HG03196 (cell line): ENCODE data around the gene DAW1.

Experiments used
- ATAC-seq: cut with Tn5 transposase; IDR thresholded peaks from one replicate; pipeline ENCODE4 v1.9.1; 2021; ENCODE audit not compliant: unreplicated experiment

DAW1 gene

DNA sequence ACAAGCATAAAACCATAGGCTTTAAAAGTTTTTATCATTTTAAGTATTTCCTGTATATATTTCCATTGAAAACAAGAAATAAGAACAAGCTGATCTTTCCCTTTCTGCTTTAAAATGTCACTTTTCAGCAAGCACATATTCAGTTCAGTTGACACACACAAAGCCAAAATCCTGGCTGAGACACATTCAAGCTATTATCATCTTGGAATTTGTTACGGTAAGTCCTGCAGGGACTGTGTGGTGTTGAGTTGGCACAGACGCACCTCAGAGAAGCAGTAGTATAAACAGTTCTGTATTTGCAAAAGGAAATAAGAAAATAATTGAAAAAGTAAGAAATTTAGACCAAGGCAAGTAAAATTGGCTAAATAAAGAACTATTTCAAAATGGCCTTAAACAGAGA, 10.4 kb upstream of the DAW1 start:
- ATAC-seq: no peak

DNA sequence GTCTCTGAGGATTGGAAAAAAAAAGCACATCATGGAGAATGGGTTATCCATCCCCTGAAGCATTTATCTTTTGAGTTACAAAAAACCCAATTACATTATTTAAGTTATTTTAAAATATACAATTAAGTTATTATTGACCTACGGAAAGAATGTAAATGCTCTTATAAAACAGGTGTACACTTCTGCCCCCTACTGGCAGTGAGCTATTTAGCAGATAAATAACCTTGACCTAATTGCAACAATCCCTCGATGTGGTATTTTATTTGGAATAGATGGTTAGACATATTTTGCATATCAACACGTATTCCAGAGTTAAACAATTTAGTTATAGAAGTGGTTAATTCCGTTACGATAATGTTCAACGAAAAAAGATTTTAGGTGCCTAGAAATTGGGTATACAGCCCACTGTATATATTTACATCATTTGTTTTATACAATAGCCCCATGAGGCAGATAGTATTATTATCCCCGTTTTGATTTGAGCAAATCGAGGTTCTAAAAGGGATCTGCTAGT, 9.1 kb upstream of the DAW1 start:
- no peak for ATAC-seq

DNA sequence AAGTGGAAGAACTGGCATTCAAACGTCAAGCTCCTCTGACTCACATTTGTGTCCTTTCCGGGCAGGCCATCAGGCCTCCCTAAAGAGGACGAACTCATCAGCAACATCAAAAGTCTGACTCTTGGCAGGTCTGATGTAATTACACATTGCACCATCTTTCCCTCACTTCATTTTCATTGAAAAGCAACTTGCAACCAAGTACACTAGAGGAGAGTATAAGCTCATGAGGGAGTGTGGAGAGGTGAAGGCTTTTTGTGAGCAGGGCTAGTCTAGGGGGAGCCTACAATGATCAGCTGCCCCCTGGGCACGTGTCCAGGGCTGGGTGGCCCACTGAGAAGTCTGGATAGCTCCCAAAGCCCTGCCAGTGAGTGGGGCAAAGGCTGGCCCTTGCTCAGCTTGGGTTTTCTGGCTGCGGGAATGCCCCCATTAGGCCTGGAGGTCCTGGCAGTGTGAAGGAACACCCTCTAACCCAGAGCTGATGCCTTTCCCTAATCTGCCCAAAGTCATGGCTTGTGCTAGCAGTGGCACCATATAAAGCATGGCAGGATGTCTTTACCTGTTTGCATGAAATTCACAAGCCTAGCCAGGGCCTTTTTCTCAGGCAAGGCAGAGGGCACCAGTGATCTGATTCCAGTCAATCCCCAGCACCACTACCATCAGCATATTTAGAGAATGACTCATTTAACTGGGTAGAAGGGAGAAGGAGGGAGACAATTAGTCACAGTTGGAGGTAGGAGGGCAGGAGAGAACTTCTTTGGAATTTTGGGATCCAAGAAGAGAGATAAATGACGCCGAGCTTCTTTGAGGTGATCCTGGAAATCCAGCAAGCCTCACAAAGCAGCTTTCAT, 8.5 kb upstream of the DAW1 start:
- no peak for ATAC-seq

DNA sequence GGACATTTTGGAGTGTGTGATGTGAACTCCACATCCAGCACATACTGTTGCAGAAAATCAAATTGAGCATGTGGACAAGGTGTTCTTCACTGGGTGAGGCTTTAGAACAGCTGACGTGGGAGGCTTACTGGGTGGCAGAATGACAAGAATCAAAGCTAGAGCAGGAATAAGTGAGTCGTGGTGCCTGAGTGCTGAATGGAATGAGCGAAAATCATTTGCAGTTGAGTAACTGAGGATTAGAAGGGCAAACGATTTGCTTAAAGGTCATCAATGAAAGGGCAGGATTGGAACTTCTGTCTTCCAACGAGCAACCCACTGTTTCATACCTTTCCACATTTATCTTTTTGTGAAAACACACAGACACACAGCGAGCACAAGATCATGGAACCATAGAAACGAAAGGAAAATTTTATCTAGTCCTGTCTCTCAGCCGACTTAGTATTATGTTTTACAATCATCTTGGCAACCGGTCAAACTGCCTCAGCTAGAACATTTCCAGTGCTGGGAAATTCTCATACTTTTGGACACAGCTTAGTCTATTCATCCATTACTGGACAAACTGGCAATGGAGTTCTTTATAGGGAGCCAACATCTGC, 7.2 kb upstream of the DAW1 start:
- no peak for ATAC-seq

DNA sequence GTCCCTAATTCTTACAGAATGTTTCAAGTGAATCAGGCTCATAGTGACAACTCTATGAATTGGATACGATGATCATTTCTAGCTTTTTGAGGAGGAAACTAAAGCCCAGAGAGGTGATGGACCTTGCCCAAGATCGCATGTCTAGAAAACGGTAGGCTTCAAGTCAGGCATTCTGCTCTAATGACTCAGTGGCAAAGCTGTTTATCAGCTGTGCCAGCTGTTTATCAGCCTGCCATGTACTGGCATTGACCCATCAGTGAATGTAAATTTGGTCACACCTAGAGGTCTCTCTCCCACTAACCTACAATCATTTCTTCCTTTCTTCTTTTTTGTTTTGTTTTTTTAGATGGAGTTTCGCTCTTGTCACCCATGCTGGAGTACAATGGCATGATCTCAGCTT, 6.1 kb upstream of the DAW1 start:
- no peak for ATAC-seq

DNA sequence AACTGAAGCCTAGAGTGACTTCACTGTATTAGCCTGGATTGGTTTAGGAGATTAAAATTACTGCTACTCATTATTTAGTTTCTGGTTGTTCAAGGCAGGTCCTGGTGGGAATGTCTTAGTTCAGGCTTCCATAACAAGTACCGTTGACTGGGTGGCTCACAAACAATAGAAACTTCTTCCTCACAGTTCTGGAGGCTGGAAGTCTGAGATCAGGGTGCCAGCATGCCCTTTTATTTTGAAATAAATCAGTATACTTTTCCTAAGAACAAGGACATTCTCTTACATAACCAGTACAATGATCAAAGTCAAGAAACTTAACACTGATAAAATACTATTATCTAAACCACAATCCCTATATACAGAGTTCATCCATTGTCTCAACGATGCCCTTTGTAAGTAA, 4.0 kb upstream of the DAW1 start:
- ATAC-seq: no peak

DNA sequence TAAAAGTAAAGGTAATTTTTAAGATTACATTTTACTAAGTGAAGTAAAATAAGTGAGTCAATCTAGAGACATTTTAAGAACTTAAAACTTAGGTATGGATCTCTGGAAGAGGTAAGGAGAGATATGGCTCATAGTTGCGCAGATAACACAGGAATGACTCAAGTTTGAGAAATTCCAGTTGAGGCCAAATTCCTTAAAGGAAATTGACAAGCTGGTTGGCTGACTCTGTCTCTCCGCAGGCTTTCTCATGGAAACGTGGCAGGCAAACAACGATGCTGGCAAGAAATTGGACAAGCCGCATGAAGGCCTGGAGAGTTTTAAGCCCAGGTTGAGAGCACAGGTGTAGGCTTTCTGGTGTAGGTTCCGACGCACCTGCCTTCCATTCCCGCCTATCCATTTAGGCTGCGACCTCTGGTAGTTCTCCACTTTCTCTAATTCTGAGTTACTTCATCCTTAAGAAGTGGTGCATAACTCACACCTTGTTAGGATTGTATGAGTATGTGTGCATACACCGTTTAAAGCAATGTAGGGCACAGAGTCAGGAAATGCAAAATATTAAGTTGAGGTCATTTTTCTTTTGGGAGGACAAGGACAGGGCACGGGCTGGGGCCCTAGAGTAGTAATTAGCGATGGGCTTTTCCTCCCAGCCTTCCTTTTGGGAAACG, 589 bp upstream of the DAW1 start:
- ATAC-seq: no peak

DNA sequence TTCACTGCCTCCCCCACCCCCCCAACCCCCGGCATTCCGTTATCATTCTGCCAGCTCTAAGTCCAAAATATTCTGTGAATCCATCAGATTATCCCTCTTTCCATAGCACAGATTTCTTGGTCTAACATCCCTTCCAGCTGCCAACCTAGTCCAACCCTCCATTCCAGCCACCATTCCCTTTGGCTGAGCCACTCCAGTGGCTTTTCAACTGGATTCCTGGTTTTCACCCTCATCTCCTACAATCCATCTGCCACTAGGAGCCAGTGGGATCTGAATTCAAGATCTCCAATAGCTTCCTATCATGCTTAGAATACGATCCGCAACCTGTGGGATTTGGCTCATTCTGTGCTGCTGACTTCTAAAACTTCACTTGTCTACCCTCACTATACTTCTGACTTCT, 1.2 kb downstream of the DAW1 start:
- ATAC-seq: no peak

DNA sequence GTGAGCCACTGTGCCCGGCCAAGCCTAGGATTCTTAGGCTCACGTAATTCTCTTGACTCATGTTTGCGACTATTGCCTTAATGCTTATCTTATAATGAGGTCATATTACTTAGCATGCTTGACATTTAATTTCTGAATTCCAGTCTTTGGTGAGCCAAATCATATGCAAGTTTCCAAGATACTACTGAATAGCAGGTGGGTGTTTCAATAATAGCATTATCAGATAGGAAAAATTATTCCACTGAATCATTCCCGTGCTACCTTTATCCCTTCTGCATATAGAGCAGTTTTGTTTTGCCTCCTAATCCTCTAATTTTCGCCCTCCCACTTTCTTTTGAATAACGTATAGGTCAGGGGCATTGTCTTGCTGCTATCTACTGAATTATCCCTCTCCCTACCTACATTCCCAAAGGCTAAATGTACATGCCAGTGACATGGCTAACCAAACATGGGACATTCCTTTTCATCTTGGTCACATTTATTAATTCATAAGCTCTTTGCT, 4.9 kb downstream of the DAW1 start:
- no peak for ATAC-seq

DNA sequence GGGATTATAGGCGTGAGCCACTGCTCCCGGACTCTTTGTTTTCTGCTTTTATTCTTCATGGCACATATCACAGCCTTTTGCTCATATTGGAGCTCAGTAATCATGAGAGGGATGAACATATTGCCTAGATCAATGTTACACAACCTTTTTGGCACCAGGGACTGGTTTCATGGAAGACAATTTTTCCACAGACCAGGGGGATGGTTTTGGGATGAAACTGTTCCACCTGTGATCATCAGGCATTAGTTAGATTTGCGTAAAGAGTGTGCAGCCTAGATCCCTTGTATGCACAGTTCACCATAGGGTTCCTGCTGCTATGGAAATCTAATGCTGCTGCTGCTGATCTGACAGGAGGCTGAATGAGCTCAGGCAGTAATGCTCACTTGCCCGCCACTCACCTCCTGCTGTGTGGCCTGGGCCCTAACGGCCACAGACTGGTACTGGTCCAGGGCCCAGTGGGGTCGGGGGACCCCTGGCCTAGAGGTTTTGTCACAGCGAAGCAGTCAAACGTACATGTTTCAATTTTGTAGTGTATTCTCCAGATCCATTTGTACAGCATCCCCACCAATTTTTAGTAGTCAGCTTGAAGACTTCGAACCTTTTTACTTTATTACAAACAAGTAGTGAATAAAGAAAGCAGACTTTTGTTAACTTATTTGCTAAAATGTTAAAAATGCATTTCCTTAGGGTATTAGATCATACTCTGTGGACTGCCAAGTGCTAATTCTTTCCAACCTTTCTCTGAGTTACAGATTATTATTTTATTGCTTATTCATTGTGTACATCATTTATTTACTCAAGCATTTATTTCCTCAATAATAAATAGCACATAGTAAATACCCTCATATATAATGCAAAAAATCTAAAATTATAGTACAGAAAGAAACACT, 6.2 kb downstream of the DAW1 start:
- ATAC-seq: no peak

DNA sequence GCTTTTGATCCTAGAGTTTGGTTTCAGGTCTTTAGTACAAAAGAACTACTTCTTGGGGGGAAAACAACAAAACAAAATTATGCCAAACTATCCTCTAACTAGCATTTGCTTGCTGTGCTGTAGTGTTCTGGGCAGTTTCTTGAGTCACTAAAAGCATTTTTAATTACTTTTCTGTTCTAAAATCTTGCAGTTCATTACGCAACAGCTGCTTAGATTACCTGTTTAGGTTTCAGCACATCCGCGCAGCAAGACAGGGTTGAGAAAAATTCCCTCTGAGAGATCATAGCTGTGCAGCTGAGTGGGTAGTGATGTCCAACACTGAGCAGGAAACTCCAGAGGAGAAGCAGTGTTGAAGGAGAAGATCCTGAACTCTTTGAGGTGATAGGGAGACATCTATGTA, 9.0 kb downstream of the DAW1 start:
- no peak for ATAC-seq

DNA sequence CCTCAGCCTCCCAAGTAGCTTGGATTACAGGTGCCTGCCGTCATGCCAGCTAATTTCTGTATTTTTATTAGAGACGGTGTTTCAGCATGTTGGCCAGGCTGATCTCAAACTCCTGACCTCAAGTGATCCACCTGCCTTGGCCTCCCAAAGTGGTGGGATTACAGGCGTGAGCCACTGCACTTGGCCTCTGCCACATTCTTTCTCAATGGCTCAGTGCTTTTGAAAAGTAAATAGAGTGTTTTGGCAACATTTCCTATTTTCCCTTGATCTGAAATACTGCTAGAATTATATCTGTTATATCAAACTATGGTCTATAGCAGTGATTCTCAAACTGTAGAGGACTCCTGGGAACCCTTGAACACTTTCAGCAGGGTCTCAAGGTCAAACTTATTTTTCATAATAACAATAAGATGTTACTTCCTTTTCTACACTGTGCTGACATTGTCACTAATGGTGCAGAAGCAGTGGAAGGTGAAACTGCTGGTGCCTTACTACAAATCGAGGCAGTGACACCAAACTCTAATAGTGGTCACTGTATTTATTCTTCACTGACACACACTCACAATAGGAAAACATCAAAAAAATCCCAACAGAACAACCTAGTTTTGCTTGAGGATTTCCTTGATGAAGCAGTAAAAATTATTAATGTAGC, 10.6 kb downstream of the DAW1 start:
- peak; percentile 69 for ATAC-seq

DNA sequence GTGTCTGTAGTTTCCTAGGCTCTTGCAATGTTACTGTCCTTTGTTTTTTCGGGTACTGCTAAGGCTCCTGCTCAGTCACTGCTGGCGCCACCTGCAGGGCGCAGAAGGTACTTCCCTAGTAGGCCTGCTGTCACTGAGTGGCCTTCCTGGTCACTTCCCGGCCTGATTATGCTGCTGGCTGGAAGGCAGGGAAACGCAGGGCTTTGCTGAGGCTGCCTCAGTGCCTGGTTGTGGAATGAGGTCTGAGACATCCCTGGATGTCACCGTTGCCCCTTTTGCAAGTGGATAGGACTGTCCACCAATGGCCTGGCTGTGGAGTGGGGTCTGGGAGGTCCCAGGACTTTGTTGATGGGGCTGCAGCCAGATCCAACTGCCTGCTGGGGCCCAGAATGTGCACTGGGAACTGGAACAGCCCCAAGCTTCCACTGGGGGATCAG, 13.1 kb downstream of the DAW1 start:
- ATAC-seq: peak; percentile 90

DNA sequence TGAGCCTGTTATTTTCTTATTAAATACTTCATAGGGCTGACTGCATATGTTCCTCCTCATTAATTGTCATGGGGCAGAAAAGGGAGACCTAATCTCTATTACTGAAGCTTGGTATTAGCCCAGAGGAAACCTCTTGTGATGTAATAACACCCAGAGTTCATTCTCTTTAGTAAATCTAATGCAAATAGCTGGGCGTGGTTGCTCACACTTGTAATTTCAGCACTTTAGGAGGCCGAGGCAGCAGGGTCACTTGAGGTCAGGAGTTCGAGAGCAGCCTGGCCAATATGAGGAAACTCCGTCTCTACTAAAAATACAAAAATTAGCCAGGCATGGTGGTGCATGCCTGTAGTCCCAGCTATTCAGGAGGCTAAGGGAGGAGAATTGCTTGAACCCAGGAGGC, 14.7 kb downstream of the DAW1 start:
- ATAC-seq: no peak

DNA sequence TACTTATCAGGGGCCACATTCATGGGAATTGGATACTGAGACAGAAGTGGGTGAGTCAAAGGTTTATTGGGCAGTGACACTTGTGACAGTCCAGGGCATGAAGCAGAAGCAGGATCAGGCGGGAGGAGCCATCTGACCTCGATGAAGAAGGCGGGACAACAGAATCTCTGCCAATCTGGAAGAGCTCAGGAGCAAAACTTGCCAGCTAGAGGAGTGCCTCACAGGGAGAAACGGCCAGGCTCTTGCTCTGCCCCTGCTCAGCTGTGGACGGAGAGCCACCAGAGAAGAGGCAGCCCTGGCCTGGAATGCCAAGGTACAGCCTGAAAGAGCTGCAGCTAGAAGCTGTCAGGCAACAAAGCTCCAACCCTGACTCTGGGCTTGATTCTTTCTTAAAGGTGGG, 16.9 kb downstream of the DAW1 start:
- ATAC-seq: no peak

DNA sequence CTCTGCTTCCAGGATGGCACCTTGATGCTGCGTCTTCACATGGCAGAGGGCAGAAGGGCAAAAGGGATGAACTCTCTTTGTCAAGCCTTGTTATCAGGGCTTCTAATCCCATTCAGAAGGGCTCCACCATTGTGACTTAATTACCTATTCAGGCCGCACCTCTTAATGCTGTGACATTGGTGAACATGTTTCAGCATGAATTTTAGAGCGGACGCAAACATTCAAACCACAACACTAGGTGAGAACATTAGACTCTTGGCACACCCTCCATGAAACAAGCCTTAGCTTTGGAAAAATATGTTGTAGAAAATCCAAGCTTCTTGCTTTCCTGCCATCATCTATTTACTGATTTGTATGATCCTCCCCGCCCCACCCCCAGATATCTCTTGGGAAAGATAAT, 17.9 kb downstream of the DAW1 start:
- no peak for ATAC-seq

DNA sequence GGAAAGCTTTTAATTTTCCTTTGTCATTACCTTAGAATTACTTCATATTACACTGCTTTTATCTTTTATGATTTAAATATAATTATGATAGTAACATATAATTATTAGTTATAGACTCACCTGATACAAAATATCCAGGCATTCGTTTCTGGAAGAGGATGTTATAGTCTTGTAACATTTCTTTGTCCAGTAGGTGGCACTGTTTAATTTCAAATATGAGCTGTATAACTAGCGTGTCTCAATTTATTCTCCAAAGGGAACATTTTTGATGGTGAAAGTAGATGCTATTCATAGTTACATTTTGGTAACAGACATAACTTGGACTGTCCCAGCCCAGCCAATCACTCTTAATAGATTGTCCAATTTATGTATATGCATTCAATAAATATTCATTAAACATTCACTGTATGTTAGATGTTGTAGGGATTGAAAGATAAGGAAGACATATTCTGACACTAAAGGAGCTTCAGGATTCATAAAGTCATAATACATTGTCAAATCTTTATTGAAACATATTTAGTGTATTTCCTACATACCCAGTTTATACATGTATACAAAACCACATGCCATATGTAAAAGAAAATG, 19.2 kb downstream of the DAW1 start:
- ATAC-seq: peak; percentile 77

DNA sequence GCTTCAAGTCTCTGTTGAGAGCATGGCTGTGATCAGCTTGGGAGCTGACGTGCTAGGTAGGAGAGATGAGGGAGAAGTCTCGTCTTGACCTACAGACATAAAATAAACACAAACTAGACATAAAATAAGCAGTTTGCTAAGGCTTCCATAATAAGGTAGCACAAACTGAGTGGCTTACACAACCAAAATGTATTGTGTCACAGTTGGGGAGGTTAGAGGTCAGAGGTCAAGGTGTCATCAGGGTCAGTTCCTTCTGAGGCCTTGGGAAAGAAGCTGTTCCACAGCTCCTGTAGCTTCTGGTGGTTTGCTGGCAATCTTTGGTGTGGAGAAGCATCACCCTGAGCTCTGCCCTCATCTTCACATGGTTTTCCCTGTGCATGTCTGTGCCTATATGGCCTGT, 20.2 kb downstream of the DAW1 start:
- ATAC-seq: no peak

DNA sequence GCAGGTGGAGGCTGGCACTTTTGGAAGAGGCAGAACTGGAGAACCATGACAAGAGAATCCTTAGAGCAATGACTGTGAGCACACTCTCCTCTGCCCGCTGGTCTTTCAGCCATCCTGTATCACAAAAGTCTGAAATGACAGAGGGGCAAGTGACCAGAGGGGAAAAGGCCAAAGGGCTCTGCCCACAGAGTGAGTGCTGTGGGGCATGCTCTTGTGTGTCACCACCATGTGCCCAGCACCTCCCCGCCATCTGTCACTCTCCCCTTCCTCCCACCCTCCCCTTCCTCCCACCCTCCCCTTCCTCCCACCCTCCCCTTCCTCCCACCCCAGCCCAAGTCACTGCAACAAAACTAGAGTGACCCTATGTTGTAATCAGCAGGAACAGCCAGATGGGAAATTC, 31.9 kb downstream of the DAW1 start:
- no peak for ATAC-seq

DNA sequence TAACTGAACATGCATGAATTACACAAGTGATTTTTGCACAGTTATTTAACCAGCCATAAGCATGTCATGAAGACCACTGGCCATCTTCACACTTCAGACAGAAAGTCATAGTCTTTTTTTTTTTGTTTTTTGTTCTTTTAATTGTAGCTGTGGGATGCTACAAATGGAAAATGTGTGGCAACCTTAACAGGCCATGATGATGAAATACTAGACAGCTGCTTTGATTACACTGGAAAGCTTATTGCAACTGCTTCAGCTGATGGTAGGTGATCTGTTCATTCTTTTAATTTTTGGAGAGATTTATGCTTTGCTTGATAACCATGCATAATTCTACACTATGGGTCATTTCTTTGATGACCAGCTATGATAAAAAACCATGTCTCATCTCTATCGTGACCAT, 35.6 kb downstream of the DAW1 start:
- no peak for ATAC-seq
